Amniotic epithelial cell (primary cell): ENCODE results near the gene EIF4G3.
"Not testable (repeated sequence)": the region's sequence is repeated elsewhere in the genome, so short reads cannot be mapped to it uniquely, and the experiment has no call there.

Experiments used
- DNase-seq: peaks from one replicate; pipeline ENCODE4 v3.0.0-alpha.2; 2010; ENCODE audit warnings: low read depth

EIF4G3 gene

DNA sequence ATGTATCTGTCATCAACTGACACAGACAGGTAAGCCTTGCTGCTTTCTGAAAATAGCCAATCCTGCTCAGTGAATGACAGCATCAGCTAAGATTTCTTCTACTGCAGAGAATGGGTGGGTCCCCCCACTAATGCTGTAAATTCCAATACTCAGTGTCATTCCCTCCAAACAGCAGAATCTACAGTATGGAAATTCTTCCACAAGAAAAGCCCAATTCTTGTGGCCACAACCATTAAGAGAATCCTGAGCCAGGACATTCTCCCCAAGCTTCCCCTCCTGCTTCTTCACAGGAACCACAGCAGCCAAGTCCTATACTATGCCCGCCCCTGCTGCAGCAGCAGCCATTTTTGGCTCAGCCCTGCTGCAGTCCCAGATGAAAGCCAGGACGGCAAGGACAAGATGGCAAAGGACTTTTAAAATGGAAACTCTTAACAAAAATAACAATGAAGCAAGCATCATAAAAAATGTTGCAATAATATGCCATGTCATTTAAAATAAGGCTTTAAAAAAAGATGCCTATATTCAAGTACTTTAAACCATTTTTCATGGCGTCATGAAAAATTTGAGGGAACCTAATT lies 26.8 kb downstream of the EIF4G3 start:
- DNase-seq, result peak; percentile 87

DNA sequence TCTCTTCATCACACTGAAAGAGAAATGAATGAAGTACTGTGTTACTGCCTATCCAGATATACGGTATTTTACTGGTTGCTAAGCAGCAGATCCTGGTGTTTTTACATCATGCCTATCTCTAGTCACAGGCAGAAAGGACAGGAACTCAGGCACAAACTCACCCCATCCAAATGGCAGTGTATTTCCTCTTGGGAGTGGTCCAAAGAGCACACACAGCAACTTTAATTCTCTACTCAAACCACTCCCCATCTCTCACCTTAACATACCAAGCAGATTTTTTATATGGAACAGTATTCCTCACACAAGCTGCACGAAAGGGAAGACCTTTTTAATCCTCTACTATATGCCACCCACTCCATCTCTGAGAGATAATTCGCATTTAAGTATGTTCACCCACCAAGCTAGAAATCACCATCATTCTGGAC lies 27.3 kb downstream of the EIF4G3 start:
- DNase-seq, result peak; percentile 36

DNA sequence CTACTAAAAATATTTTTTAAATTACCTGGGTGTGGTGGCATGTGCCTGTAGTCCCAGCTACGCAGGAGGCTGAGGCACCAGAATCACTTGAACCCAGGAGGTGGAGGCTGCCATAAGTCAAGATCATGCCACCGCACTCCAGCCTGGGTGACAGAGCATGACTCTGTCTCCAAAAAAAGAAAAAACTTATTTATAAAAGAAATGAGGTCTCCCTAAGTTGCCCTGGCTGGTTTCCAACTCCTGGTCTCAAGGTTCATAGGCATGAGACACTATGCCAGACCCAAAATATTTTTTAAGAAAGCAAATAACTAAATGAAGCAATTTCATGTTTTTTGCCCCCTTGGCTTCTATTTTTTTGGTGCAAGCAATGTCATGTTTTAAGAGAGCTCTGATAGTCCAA lies 32.9 kb downstream of the EIF4G3 start:
- DNase-seq, result no peak

GRCh38 chr1:21143138-21143537 lies 33.6 kb downstream of the EIF4G3 start:
- DNase-seq, result no peak

DNA sequence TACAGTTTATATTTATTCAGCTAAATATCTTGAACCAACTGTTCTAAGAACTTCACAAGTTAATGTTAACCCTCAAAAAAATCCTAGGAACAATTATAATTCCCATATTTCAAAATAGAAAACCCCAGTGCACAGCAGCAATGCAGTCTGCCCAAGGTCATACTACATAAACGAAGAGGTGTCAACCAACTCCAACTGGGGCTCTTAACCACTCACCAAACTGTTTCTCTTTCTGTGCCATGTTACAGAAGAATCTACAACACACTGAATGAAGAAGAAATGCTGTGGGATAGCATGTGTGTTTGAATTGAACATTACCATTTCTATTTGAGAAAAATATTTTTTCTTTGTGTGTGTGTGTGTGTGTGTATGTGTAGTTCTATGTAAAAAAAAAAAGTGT lies 35.7 kb downstream of the EIF4G3 start:
- peak; percentile 40 for DNase-seq

DNA sequence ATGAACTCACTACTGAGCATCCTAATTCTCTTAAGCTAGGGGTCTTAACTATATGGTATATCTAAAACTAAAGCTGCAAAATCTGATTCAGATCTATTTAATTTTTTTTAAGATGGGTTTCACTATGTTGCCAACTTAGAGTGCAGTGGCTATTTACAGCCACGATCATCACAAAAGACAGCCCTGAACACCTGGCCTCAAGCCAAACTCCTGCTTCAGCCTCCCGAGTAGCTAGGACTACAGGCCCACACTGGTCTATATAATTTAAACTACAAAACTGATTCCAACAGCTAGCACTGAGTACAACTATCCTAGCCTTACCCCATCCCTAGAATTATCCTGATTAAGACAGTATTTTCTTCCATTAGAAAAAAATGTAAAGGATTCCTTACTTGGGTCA lies 37.1 kb downstream of the EIF4G3 start:
- DNase-seq, result peak; percentile 13

DNA sequence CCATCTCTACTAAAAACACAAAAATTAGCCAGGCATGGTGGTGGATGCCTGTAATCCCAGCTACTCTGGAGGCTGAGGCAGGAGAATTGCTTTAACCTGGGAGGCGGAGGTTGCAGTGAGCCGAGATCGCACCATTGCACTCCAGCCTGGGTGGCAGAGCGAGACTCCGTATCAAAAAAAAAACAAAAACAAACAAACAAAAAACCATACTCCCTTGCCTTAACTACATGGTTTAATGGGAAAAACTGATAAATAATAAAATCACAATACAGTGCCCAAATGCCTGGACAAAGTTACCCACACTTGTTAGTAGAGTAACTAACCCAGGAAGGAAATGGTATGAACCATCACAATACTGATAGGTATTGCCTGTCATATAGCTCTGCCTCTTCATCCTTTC lies 40.4 kb downstream of the EIF4G3 start:
- DNase-seq, result not testable (repeated sequence)

- DNase-seq, result no peak
These were observed 45.5 kb downstream of the EIF4G3 start for GRCh38 chr1:21131200-21131599.

- peak; percentile 12 for DNase-seq
These were observed 47.3 kb downstream of the EIF4G3 start for GRCh38 chr1:21129407-21129806.

- DNase-seq, result no peak
These were observed 50.4 kb downstream of the EIF4G3 start for GRCh38 chr1:21126324-21126723.

- peak; percentile 86 for DNase-seq
These were observed 51.9 kb downstream of the EIF4G3 start for GRCh38 chr1:21124846-21125245.

DNA sequence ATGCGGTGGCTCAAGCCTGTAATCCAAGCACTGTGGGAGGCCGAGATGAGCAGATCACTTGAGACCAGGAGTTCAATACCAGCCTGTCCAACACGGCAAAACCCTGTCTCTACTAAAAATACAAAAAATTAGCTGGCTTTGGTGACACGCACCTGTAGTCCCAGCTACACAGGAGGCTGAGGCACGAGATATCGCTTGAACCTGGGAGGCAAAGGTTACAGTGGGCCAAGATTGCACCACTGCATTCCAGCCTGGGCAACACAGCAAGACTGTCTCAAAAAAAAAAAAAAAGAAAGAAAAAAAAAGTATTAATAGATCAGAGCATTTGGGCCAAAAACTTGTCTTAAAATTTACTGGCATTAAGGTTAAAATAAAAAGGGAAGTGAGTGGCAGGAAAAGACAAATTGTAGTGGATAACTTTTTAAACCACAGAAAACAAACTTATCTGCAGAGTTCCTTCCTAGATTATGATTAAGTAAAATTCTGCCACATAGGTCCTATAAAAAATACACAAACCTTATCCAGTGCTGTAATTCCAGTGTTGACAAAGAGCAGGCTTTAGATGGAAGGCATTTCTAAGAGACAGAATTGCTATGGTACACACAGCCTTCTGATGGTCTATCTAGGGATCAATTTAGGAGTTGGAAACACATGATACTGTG lies 53.3 kb downstream of the EIF4G3 start:
- peak; percentile 80 for DNase-seq

DNA sequence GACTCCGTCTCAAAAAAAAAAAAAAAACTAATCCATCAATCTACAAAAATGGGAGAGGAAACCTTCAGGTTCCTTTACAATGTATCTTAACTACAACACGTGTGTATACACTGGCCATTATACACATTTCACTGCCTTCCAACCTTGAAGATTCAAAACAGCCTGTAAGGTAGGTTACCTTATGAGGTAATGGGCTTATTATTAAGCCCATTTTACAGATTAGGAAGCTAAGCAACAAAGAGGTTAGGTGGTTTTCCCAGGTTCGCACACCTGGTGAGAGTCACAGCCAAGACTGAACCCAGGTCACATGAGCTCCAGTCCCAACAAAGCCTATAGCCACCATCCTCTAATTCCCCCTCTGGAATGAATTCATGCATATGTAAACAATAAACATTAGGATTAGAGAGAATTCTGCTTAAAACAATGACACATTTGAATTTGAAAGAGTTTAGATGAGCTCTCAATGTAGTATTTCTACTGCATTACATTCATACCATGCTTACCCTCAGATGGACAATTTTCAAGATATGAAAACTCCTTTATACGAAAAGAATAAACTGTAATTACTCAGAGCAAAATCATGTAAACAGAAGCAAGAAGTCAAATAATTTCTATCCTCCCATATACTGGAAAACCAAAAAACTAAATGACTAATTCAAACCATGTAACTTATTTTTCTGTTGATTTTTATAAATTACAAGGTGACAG lies 54.8 kb downstream of the EIF4G3 start:
- DNase-seq, result peak; percentile 32

GRCh38 chr1:21118167-21118566 lies 58.5 kb downstream of the EIF4G3 start:
- DNase-seq, result no peak

GRCh38 chr1:21117597-21118001 lies 59.1 kb downstream of the EIF4G3 start:
- DNase-seq, result peak; percentile 24

GRCh38 chr1:21117159-21117558 lies 59.5 kb downstream of the EIF4G3 start:
- no peak for DNase-seq

DNA sequence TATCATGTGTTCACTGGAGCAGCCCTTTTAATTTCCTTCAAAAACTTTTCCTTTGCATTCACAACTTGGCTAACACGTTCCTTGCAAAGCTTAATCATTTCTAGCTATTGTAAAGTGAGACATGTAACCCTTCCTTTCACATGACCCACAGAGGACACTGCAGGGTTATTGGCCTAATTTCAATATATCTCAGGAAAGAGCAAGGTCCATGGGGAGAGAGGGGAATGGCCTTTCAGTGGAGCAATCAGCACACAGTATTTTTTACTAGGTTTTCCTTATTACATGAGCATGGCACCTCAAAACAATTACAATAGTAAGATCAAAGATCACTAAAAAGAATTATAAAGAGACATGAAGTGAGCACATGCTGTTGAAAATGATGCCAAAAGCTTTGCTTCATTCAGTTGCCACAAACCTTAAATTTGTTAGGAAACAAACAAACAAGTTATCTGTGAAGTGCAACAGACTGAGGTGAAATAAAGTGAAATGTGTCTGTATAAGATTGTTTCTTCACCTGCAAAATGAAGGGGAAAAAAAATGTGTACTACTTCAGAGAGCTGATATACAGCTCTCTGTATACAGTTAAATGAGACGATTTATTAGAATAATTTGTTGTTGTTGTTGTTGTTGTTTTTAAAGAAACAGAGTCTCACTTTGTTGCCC lies 61.5 kb downstream of the EIF4G3 start:
- DNase-seq, result no peak

DNA sequence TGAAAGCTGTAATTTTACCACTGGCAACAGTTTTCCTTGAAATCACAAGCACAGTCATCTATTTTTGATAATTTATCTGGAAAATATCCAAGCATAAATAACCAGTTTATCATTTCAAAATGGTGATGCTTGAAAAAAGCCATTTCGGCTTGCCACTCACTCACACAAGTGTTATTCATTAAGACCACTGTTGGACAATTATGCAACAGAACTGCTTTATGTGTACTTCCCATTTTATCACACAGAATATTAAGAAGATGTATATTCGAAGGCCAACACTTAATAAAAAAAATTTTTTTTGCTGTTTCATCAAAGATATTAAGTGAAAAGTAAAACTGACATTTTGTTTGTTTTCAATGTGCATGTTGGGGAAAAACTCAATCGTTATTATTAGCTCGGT lies 62.3 kb downstream of the EIF4G3 start:
- no peak for DNase-seq

DNA sequence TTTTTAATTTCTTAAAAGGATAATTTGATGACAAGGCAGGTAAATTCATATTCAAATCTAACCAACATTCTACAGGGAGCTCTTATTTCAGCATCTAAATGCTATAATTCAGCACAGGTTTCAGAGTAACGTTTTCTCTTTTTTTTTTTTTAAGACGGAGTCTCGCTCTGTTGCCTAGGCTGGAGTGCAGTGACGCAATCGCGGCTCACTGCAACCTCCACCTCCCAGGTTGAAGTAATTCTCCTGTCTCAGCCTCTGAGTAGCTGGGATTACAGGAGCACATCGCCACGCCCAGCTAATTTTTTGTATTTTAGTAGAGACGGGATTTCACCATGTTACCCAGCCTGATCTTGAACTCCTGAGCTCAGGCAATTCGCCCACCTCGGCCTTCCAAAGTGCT lies 66.5 kb downstream of the EIF4G3 start:
- DNase-seq, result no peak

- DNase-seq, result no peak
These were observed 70.0 kb downstream of the EIF4G3 start for GRCh38 chr1:21106709-21107108.

DNA sequence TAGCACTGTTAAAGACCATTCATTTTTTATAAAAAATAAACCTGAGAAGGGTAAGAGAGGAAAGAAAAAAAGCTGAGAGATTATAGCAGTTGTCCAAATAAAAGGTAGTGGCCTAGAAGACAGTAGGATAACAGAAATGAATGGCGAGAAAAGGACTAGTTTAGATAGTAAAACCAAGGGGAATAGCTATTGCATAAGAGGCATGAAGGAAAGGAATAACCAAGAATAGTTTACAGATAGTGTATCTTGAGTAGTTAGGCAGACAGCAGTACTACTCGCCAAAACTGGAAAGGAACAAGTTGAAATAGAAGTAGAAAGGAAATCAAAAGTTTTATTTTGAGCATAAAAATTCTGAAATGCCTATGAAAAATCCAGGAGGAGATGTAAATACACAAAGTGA lies 70.5 kb downstream of the EIF4G3 start:
- no peak for DNase-seq

DNA sequence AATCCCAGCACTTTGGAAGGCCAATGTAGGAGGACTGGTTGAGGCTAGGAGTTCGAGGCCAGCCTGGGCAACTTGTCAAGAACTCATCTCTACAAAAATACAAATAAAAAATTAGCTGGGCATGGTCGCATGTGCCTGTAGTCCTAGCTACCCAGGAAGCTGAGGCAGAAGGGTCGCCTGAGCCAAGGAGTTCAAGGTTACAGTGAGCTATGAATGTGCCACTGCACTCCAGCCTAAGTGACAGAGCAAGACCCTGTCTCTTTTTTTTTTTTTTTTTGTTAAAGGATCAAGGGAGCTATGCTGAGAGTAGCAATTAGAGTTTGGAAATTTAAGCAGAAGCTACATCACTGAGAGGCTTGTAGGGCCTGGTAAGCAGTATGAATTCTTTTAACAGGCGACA lies 70.9 kb downstream of the EIF4G3 start:
- DNase-seq, result no peak

- DNase-seq, result no peak
These were observed 72.0 kb downstream of the EIF4G3 start for GRCh38 chr1:21104683-21105082.
